GM18909 (cell line): Measurements from ENCODE around the gene ILRUN.
"Not testable (repeated sequence)": the region's sequence is repeated elsewhere in the genome, so short reads cannot be mapped to it uniquely, and the experiment has no call there.

Experiments
- ATAC-seq: cut with Tn5 transposase; IDR thresholded peaks from one replicate; pipeline ENCODE4 v1.9.1; 2021; ENCODE audit warnings: mild to moderate bottlenecking; ENCODE audit not compliant: unreplicated experiment, poor library complexity

The ILRUN gene

GRCh38 chr6:34667481-34668238 lies 28.9 kb downstream of the ILRUN start:
- ATAC-seq, result no peak

GRCh38 chr6:34665019-34665418 lies 31.5 kb downstream of the ILRUN start:
- no peak for ATAC-seq

- ATAC-seq, result no peak
These were observed 32.2 kb downstream of the ILRUN start for GRCh38 chr6:34664256-34664971.

- ATAC-seq, result no peak
These were observed 32.7 kb downstream of the ILRUN start for GRCh38 chr6:34663831-34664255.

GRCh38 chr6:34663371-34663770 lies 33.2 kb downstream of the ILRUN start:
- no peak for ATAC-seq

- no peak for ATAC-seq
These were observed 35.2 kb downstream of the ILRUN start for GRCh38 chr6:34661357-34661756.

GRCh38 chr6:34658605-34659265 lies 37.8 kb downstream of the ILRUN start:
- no peak for ATAC-seq

- ATAC-seq, result not testable (repeated sequence)
These were observed 38.5 kb downstream of the ILRUN start for GRCh38 chr6:34657979-34658480.

GRCh38 chr6:34657307-34657978 lies 39.1 kb downstream of the ILRUN start:
- ATAC-seq, result no peak

- ATAC-seq, result no peak
These were observed 39.6 kb downstream of the ILRUN start for GRCh38 chr6:34657037-34657306.

- ATAC-seq, result peak; percentile 95
These were observed 40.1 kb downstream of the ILRUN start for GRCh38 chr6:34656378-34657036.

- not testable (repeated sequence) for ATAC-seq
These were observed 40.6 kb downstream of the ILRUN start for GRCh38 chr6:34655876-34656377.

- no peak for ATAC-seq
These were observed 42.4 kb downstream of the ILRUN start for GRCh38 chr6:34654061-34654710.

GRCh38 chr6:34652263-34652662 lies 44.3 kb downstream of the ILRUN start:
- no peak for ATAC-seq

- no peak for ATAC-seq
These were observed 45.7 kb downstream of the ILRUN start for GRCh38 chr6:34650823-34651222.

- not testable (repeated sequence) for ATAC-seq
These were observed 46.3 kb downstream of the ILRUN start for GRCh38 chr6:34650232-34650631.

GRCh38 chr6:34648806-34649205 lies 47.8 kb downstream of the ILRUN start:
- ATAC-seq, result no peak
